ENCODE measurements around the gene HNRNPM.

HNRNPM gene

GRCh38 chr19:8498295-8498694 lies 53.5 kb downstream of the HNRNPM start:
- Mint-ChIP-seq H3K36me3 (ENCODE audit: low read depth) (no peaks in the 10 kb centered on the region), H3K4me3 (no peak overlapping the region), H3K4me1 (ENCODE audit: low read depth) (peaks cover 24% of the 10 kb centered on the region), H3K9me3 (no peaks in the 10 kb centered on the region), H3K27ac (no peak overlapping the region), H3K27me3 (no peaks in the 10 kb centered on the region)
- no peak for DNase-seq

- no peak for DNase-seq
- Mint-ChIP-seq H3K9me3 (no peaks in the 10 kb centered on the region), H3K36me3 (ENCODE audit: low read depth) (no peaks in the 10 kb centered on the region), H3K27me3 (no peaks in the 10 kb centered on the region), H3K4me1 (ENCODE audit: low read depth) (peaks cover 22% of the 10 kb centered on the region), H3K4me3 (no peak overlapping the region), H3K27ac (no peak overlapping the region)
Observed at GRCh38 chr19:8499048-8499833, 54.5 kb downstream of the HNRNPM start.

- Mint-ChIP-seq H3K27ac (no peak overlapping the region), H3K36me3 (ENCODE audit: low read depth) (no peaks in the 10 kb centered on the region), H3K4me1 (ENCODE audit: low read depth) (peaks cover 19% of the 10 kb centered on the region), H3K9me3 (no peaks in the 10 kb centered on the region), H3K4me3 (no peak overlapping the region), H3K27me3 (no peaks in the 10 kb centered on the region)
- DNase-seq: no peak
Observed at GRCh38 chr19:8500158-8500557, 55.4 kb downstream of the HNRNPM start.

- Mint-ChIP-seq H3K36me3 (ENCODE audit: low read depth) (no peaks in the 10 kb centered on the region), H3K27ac (no peak overlapping the region), H3K27me3 (no peaks in the 10 kb centered on the region), H3K4me3 (no peak overlapping the region), H3K4me1 (ENCODE audit: low read depth) (peaks cover 22% of the 10 kb centered on the region), H3K9me3 (no peaks in the 10 kb centered on the region)
- no peak for DNase-seq
Observed at GRCh38 chr19:8501516-8501915, 56.7 kb downstream of the HNRNPM start.

GRCh38 chr19:8501981-8502380 lies 57.2 kb downstream of the HNRNPM start:
- Mint-ChIP-seq H3K27me3 (no peaks in the 10 kb centered on the region), H3K27ac (no peak overlapping the region), H3K9me3 (no peaks in the 10 kb centered on the region), H3K36me3 (ENCODE audit: low read depth) (no peaks in the 10 kb centered on the region), H3K4me1 (ENCODE audit: low read depth) (peaks cover 25% of the 10 kb centered on the region), H3K4me3 (no peak overlapping the region)
- no peak for DNase-seq

GRCh38 chr19:8503510-8503909 lies 58.7 kb downstream of the HNRNPM start:
- Mint-ChIP-seq H3K27ac (peak overlapping the region; percentile 11), H3K36me3 (ENCODE audit: low read depth) (no peaks in the 10 kb centered on the region), H3K4me3 (no peak overlapping the region), H3K27me3 (no peaks in the 10 kb centered on the region), H3K9me3 (no peaks in the 10 kb centered on the region), H3K4me1 (ENCODE audit: low read depth) (peaks cover 25% of the 10 kb centered on the region)
- DNase-seq: no peak

- H3K4me3 Mint-ChIP-seq: no peak overlapping the region
- H3K4me1 Mint-ChIP-seq (ENCODE audit: low read depth): peaks cover 25% of the 10 kb centered on the region
- no peaks in the 10 kb centered on the region for H3K27me3 Mint-ChIP-seq
- DNase-seq: no peak
- no peaks in the 10 kb centered on the region for H3K9me3 Mint-ChIP-seq
- H3K27ac Mint-ChIP-seq: no peak overlapping the region
- H3K36me3 Mint-ChIP-seq (ENCODE audit: low read depth): peaks cover under 1% of the 10 kb centered on the region
Observed at GRCh38 chr19:8504171-8504570, 59.4 kb downstream of the HNRNPM start.

- no peaks in the 10 kb centered on the region for H3K27me3 Mint-ChIP-seq
- no peak for DNase-seq
- peaks cover 25% of the 10 kb centered on the region for H3K4me1 Mint-ChIP-seq (ENCODE audit: low read depth)
- H3K9me3 Mint-ChIP-seq: no peaks in the 10 kb centered on the region
- peak overlapping the region; percentile 35 for H3K27ac Mint-ChIP-seq
- peak overlapping the region; percentile 50 for H3K4me3 Mint-ChIP-seq
- H3K36me3 Mint-ChIP-seq (ENCODE audit: low read depth): peaks cover 6% of the 10 kb centered on the region
Observed at GRCh38 chr19:8504919-8505318, 60.1 kb downstream of the HNRNPM start.

GRCh38 chr19:8505680-8506401 lies 61.1 kb downstream of the HNRNPM start:
- H3K36me3 Mint-ChIP-seq (ENCODE audit: low read depth): peaks cover 10% of the 10 kb centered on the region
- peak overlapping the region; percentile 87 for H3K27ac Mint-ChIP-seq
- no peaks in the 10 kb centered on the region for H3K9me3 Mint-ChIP-seq
- peaks cover 19% of the 10 kb centered on the region for H3K4me1 Mint-ChIP-seq (ENCODE audit: low read depth)
- H3K27me3 Mint-ChIP-seq: no peaks in the 10 kb centered on the region
- DNase-seq: peak; percentile 89
- peak overlapping the region; percentile 86 for H3K4me3 Mint-ChIP-seq

GRCh38 chr19:8506402-8506957 lies 61.7 kb downstream of the HNRNPM start:
- H3K27me3 Mint-ChIP-seq: no peaks in the 10 kb centered on the region
- peak overlapping the region; percentile 86 for H3K4me3 Mint-ChIP-seq
- H3K27ac Mint-ChIP-seq: peak overlapping the region; percentile 84
- no peaks in the 10 kb centered on the region for H3K9me3 Mint-ChIP-seq
- peaks cover 11% of the 10 kb centered on the region for H3K36me3 Mint-ChIP-seq (ENCODE audit: low read depth)
- peaks cover 19% of the 10 kb centered on the region for H3K4me1 Mint-ChIP-seq (ENCODE audit: low read depth)
- DNase-seq: no peak

- Mint-ChIP-seq H3K27me3 (no peaks in the 10 kb centered on the region), H3K9me3 (no peaks in the 10 kb centered on the region), H3K36me3 (ENCODE audit: low read depth) (peaks cover 22% of the 10 kb centered on the region), H3K4me3 (no peak overlapping the region), H3K27ac (no peak overlapping the region), H3K4me1 (ENCODE audit: low read depth) (peaks cover 39% of the 10 kb centered on the region)
- no peak for DNase-seq
Observed at GRCh38 chr19:8510589-8511115, 65.9 kb downstream of the HNRNPM start.

- no peaks in the 10 kb centered on the region for H3K27me3 Mint-ChIP-seq
- no peak overlapping the region for H3K4me3 Mint-ChIP-seq
- no peak for DNase-seq
- no peak overlapping the region for H3K27ac Mint-ChIP-seq
- no peaks in the 10 kb centered on the region for H3K9me3 Mint-ChIP-seq
- peaks cover 22% of the 10 kb centered on the region for H3K36me3 Mint-ChIP-seq (ENCODE audit: low read depth)
- H3K4me1 Mint-ChIP-seq (ENCODE audit: low read depth): peaks cover 42% of the 10 kb centered on the region
Observed at GRCh38 chr19:8511573-8512101, 66.9 kb downstream of the HNRNPM start.

GRCh38 chr19:8512115-8512967 lies 67.6 kb downstream of the HNRNPM start:
- Mint-ChIP-seq H3K36me3 (ENCODE audit: low read depth) (peaks cover 22% of the 10 kb centered on the region), H3K27ac (peak overlapping the region; percentile 81), H3K9me3 (no peaks in the 10 kb centered on the region), H3K4me3 (peak overlapping the region; percentile 91), H3K4me1 (ENCODE audit: low read depth) (peaks cover 44% of the 10 kb centered on the region), H3K27me3 (no peaks in the 10 kb centered on the region)
- peak; percentile 55 for DNase-seq

All from activated T-cell treated with anti-CD3 and anti-CD28 coated beads, Interleukin-2, amount 50 U/mL, for 24 hours (primary cell).